ENCODE data around the gene RPL36A.

- TF ChIP-seq CTCF (IDR thresholded peaks at IDR 0.05) (no peak), ZFX (IDR thresholded peaks at IDR 0.05; ENCODE audit: borderline replicate concordance) (no peak)
Observed at GRCh38 chrX:101411984-101412383, 21.2 kb downstream of the RPL36A start.
